HepG2 (cell line): ENCODE data around the gene DUSP12. TPM values are rescaled to one million over a fixed set of nuclear protein-coding genes. Genes with fewer than 3 reads are reported as not detected.

Experiments used
- ATAC-seq: fragments of 200-7000 bp; cut with Tn5 transposase; 3 replicates; pipeline ENCODE4 v1.9.1; 2020; ENCODE audit warnings: mild to moderate bottlenecking, moderate library complexity
- BruUV-seq: library from RNA; stranded (reverse); fragments of 400-500 nt; replicated peaks from 2 replicates; lab custom pipeline; 2021; lab: Mats Ljungman, UMichigan
- CTCF ChIA-PET: fragments of 300-600 bp; formaldehyde crosslinking; extraction: SDS; loops from one replicate; lab custom pipeline; 2021; ENCODE audit warnings: low total read pairs, inconsistent platforms, low intra/inter-chr PET ratio; lab: Yijun Ruan, JAX
- POLR2A ChIA-PET: fragments of 350-600 bp; sonication (Branson Sonifier 250); formaldehyde crosslinking; loops from one replicate; lab custom pipeline; 2020; ENCODE audit warnings: antibody characterized with exemption, inconsistent platforms; lab: Yijun Ruan, JAX
- DNase-seq: peaks from one replicate; pipeline ENCODE4 v3.0.0-alpha.2; 2015; ENCODE audit warnings: low spot score
- FAIRE-seq: peaks from 3 replicates; lab custom pipeline; 2011; peaks lifted over from hg19 to GRCh38; lab: Jason Lieb, UNC
- H2AFZ ChIP-seq: one replicate; pipeline ENCODE4 v1.6.1; 2011; ENCODE audit warnings: low read length, inconsistent platforms
- H3K27ac ChIP-seq: fragments of 300-600 bp; 3 replicates; pipeline ENCODE4 v1.8.0; 2011; ENCODE audit warnings: mixed run types, mild to moderate bottlenecking, mixed read lengths, low read length, inconsistent platforms; ENCODE audit not compliant: insufficient read depth; ENCODE audit errors: extremely low read length
- H3K27me3 ChIP-seq, 2 experiments: fragments of 200-600 bp in 1 of 2; 2 replicates in 1 of 2; 3 replicates in 1 of 2; pipeline versions ENCODE4 v1.6.0 to v1.8.0; 2011; ENCODE audit warnings: low read length in 2 of 2, mild to moderate bottlenecking in 2 of 2, moderate library complexity in 2 of 2, inconsistent platforms in 1 of 2; ENCODE audit not compliant: insufficient read depth in 2 of 2, control insufficient read depth in 1 of 2
- H3K36me3 ChIP-seq, 2 experiments: fragments of 200-600 bp in 1 of 2; replicated peaks in 1 of 2; 2 replicates in 1 of 2; 3 replicates in 1 of 2; pipeline versions ENCODE4 v1.5.1 to v1.8.0; 2011; ENCODE audit warnings: low read length in 2 of 2, inconsistent platforms in 1 of 2; ENCODE audit not compliant: insufficient read depth in 2 of 2, control insufficient read depth in 1 of 2
- H3K4me1 ChIP-seq: 2 replicates; pipeline ENCODE4 v1.5.1; 2012; ENCODE audit warnings: low read length, inconsistent platforms; ENCODE audit not compliant: insufficient read depth
- H3K4me2 ChIP-seq: 2 replicates; pipeline ENCODE4 v1.6.0; 2011; ENCODE audit warnings: low read depth, low read length, inconsistent platforms
- H3K4me3 ChIP-seq, 3 experiments: fragments of 200-600 bp in 1 of 3; sonication (generic), shearing (Covaris generic) in 1 of 3; replicated peaks in 1 of 3; 2 replicates each; pipeline ENCODE4 v1.5.1; 2011 to 2016; ENCODE audit warnings: low read length in 3 of 3, inconsistent platforms in 2 of 3, low read depth in 2 of 3, mild to moderate bottlenecking in 2 of 3, control low read depth in 1 of 3, mixed read lengths in 1 of 3; ENCODE audit not compliant: insufficient read depth in 1 of 3
- H3K79me2 ChIP-seq: one replicate; pipeline ENCODE4 v1.6.1; 2011; ENCODE audit warnings: low read length, inconsistent platforms; ENCODE audit not compliant: insufficient read depth
- H3K9ac ChIP-seq: 2 replicates; pipeline ENCODE4 v1.6.0; 2011; ENCODE audit warnings: mild to moderate bottlenecking, low read depth, low read length, inconsistent platforms; ENCODE audit not compliant: insufficient read depth
- H3K9me3 ChIP-seq: 2 replicates; pipeline ENCODE4 v1.5.1; 2012; ENCODE audit warnings: mild to moderate bottlenecking, low read length
- H4K20me1 ChIP-seq: 2 replicates; pipeline ENCODE4 v1.6.0; 2011; ENCODE audit warnings: inconsistent platforms, mild to moderate bottlenecking, low read length, moderate library complexity; ENCODE audit not compliant: insufficient read depth
- ATRX ChIP-seq: sonication (generic); formaldehyde crosslinking; IDR thresholded peaks from 2 replicates; pipeline ENCODE4 v1.4.0; 2020; ENCODE audit warnings: missing genetic modification reagents, borderline replicate concordance
- HBP1 ChIP-seq: IDR thresholded peaks from 2 replicates; pipeline ENCODE4 v1.6.1; 2016; ENCODE audit warnings: low read depth, control low read depth
- HMGA1 ChIP-seq: sonication (generic); formaldehyde crosslinking; conservative IDR thresholded peaks from 2 replicates; pipeline ENCODE4 v1.4.0; 2020; ENCODE audit warnings: missing genetic modification reagents
- MIXL1 ChIP-seq: IDR thresholded peaks from 2 replicates; pipeline ENCODE4 v1.6.1; 2016
- PCBP1 ChIP-seq: fragments of 200-400 bp; formaldehyde crosslinking; IDR thresholded peaks from 2 replicates; pipeline ENCODE4 v1.6.1; 2017; ENCODE audit warnings: mild to moderate bottlenecking, low read depth, low read length, borderline replicate concordance
- PRDM4 ChIP-seq: sonication (generic); formaldehyde crosslinking; IDR thresholded peaks from 2 replicates; pipeline ENCODE4 v1.9.0; 2021; ENCODE audit warnings: missing genetic modification reagents, borderline replicate concordance
- RAD51 ChIP-seq: fragments of 450-650 bp; IDR thresholded peaks from 2 replicates; pipeline ENCODE4 v1.6.1; 2016; ENCODE audit warnings: borderline replicate concordance
- REXO4 ChIP-seq: sonication (generic); formaldehyde crosslinking; IDR thresholded peaks from 2 replicates; pipeline ENCODE4 v1.8.0; 2022; ENCODE audit warnings: missing genetic modification reagents, mild to moderate bottlenecking, borderline replicate concordance
- SRSF9 ChIP-seq: fragments of 200-400 bp; formaldehyde crosslinking; IDR thresholded peaks from 2 replicates; pipeline ENCODE4 v1.6.1; 2018; ENCODE audit warnings: borderline replicate concordance, mild to moderate bottlenecking, low read depth, low read length; ENCODE audit not compliant: insufficient read depth, poor library complexity, severe bottlenecking
- ZBTB39 ChIP-seq: sonication (generic); formaldehyde crosslinking; IDR thresholded peaks from 2 replicates; pipeline ENCODE4 v1.5.0; 2020; ENCODE audit warnings: missing genetic modification reagents
- ZFP62 ChIP-seq: sonication (generic); formaldehyde crosslinking; IDR thresholded peaks from 2 replicates; pipeline ENCODE4 v1.4.0; 2020; ENCODE audit warnings: missing genetic modification reagents
- ZNF180 ChIP-seq: sonication (generic); formaldehyde crosslinking; IDR thresholded peaks from 2 replicates; pipeline ENCODE4 v1.4.0; 2020; ENCODE audit warnings: low read depth, missing genetic modification reagents, borderline replicate concordance
- ZNF264 ChIP-seq: sonication (generic); formaldehyde crosslinking; IDR thresholded peaks from 2 replicates; pipeline ENCODE4 v1.4.0; 2020; ENCODE audit warnings: missing genetic modification reagents
- ZNF3 ChIP-seq: IDR thresholded peaks from 2 replicates; pipeline ENCODE4 v1.7.0; 2017; ENCODE audit warnings: inconsistent platforms
- ZNF530 ChIP-seq: sonication (generic); formaldehyde crosslinking; IDR thresholded peaks from 2 replicates; pipeline ENCODE4 v1.5.0; 2020; ENCODE audit warnings: low read depth, mild to moderate bottlenecking, missing genetic modification reagents
- ZNF570 ChIP-seq: sonication (generic); formaldehyde crosslinking; IDR thresholded peaks from 2 replicates; pipeline ENCODE4 v1.4.0; 2020; ENCODE audit warnings: mild to moderate bottlenecking, missing genetic modification reagents, borderline replicate concordance
- ZNF781 ChIP-seq: sonication (generic); formaldehyde crosslinking; IDR thresholded peaks from 2 replicates; pipeline ENCODE4 v1.5.1; 2020; ENCODE audit warnings: borderline replicate concordance, mild to moderate bottlenecking, missing genetic modification reagents; ENCODE audit errors: not compliant biosample characterization
- ZSCAN12 ChIP-seq: sonication (generic); formaldehyde crosslinking; IDR thresholded peaks from 2 replicates; pipeline ENCODE4 v1.9.0; 2021; ENCODE audit warnings: mild to moderate bottlenecking, missing genetic modification reagents
- WGBS: methylation state at CpG from one replicate; pipeline ENCODE4 v1.1.6; 2017; ENCODE audit warnings: low lambda C conversion rate; 5-methylcytosine and 5-hydroxymethylcytosine counted together
- in situ Hi-C: cut with HindIII; loops from 2 replicates; pipeline ENCODE4 v1.10.0; 2017; ENCODE audit warnings: low pct_unique_long_range_greater_than_20kb; ENCODE audit not compliant: extremely low pct_ligation_motif_present
- intact Hi-C: fragments of 100-400 bp; cut with micrococcal nuclease; formaldehyde crosslinking; loops from one replicate; pipeline ENCODE4 v1.10.0; 2022; ENCODE audit not compliant: unreplicated experiment
- polyA plus RNA-seq, 8 experiments: library from polyadenylated mRNA; depleted of rRNA in 3 of 8; stranded (reverse) in 7 of 8; unstranded in 1 of 8; fragments of >200 nt; fragmentation: Illumina TruSeq in 4 of 8; extraction: Trizol in 4 of 8; gene quantifications; 2 replicates each; pipeline versions ENCODE4 v1.2.1 to v1.2.3, GENCODE V29; 2011 to 2016; ENCODE audit warnings: low read depth in 4 of 8, missing spikeins in 1 of 8, mixed read lengths in 1 of 8; ENCODE audit not compliant: insufficient read depth in 1 of 8
- total RNA-seq, 5 experiments: library from RNA; depleted of rRNA; stranded (reverse); fragments of >200 nt; fragmentation: Illumina TruSeq; extraction: Trizol; gene quantifications; 2 replicates each; pipeline ENCODE4 v1.2.3, GENCODE V29; 2016; ENCODE audit warnings: low read depth in 1 of 5

DUSP12 gene
- total and polyA plus RNA-seq, 2 of the 13 experiments (the other 11 are each of a cell fraction or from before 2014, with no cell fraction given) = 36.7 to 37.1 TPM

- Histone ChIP-seq H3K79me2 (no peaks in the 10 kb centered on the region), H4K20me1 (no peaks in the 10 kb centered on the region), H3K9ac (no peak overlapping the region), H3K9me3 (no peaks in the 10 kb centered on the region), H3K27me3 (no peaks in the 10 kb centered on the region), H3K4me2 (no peak overlapping the region), H3K36me3 (peaks cover 2 to 33% of the 10 kb centered on the region in 2 experiments; a peak in 4 of 5 replicates), H3K27ac (no peak overlapping the region), H3K4me3 (no peak overlapping the region), H3K4me1 (no peaks in the 10 kb centered on the region), H2AFZ (no peak overlapping the region)
- ATAC-seq = no peak
- intact Hi-C loops = loop anchor here (10.0 kb wide), 1 partner anchor 65 kb away; no protein-coding TSS in a partner anchor
- in situ Hi-C loops = no loop called here
- DNase-seq = no peak
- ChIA-PET CTCF (no interaction called here), POLR2A (no interaction called here)
- 95% methylated on average over 1 of the region's 1 CpG for WGBS
- FAIRE-seq = no peak
- no TSS peak for BruUV-seq
- TF ChIP-seq ZFP62 (CRISPR knock-in tag) = no peak
- no peak for TF ChIP-seq ZNF3 (CRISPR knock-in tag)
- TF ChIP-seq ZSCAN12 (CRISPR knock-in tag) = no peak
- no peak for TF ChIP-seq RAD51
- no peak for TF ChIP-seq SRSF9
- TF ChIP-seq ATRX = no peak
- TF ChIP-seq PCBP1 = no peak
- no peak for TF ChIP-seq HBP1 (CRISPR knock-in tag)
- TF ChIP-seq ZNF180 = no peak
- TF ChIP-seq MIXL1 = no peak
- TF ChIP-seq REXO4 = no peak
- TF ChIP-seq ZBTB39 (CRISPR knock-in tag) = no peak
- no peak for TF ChIP-seq PRDM4 (CRISPR knock-in tag)
- no peak for TF ChIP-seq HMGA1 (CRISPR knock-in tag)
- TF ChIP-seq ZNF570 (CRISPR knock-in tag) = no peak
- TF ChIP-seq ZNF264 (CRISPR knock-in tag) = no peak
- TF ChIP-seq ZNF530 = no peak
- no peak for TF ChIP-seq ZNF781 (CRISPR knock-in tag)
Measured at GRCh38 chr1:161799792-161800191, 50.2 kb downstream of the DUSP12 start.
